ENCODE measurements around the gene DISC1.

- TF ChIP-seq POLR2A (IDR thresholded peaks at IDR 0.05) (no peak), CTCF (IDR thresholded peaks at IDR 0.05) (no peak)
These were observed 312.5 kb downstream of the DISC1 start for GRCh38 chr1:231939118-231939517.

Measured in uterus (tissue), 2 donors.